ENCODE results near the gene LIMK2. TPM values are rescaled to one million over a fixed set of nuclear protein-coding genes. Genes with fewer than 3 reads are reported as not detected.
A peak's percentile ranks its signal among the peaks of the same experiment; 100 is the strongest.

LIMK2 gene
- polyA plus RNA-seq, 1 donor from 2014 or later: 44.2 TPM

GRCh38 chr22:31206896-31207687 is 5.0 kb upstream of the LIMK2 start:
- H3K9me2 ChIP-seq (ENCODE audit: insufficient read depth, low read length): no peaks in the 10 kb centered on the region
- no peak overlapping the region for H2AFZ ChIP-seq (ENCODE audit: low read depth, low read length)
- no peaks in the 10 kb centered on the region for H3K79me2 ChIP-seq (replicated peaks; ENCODE audit: insufficient read depth, low read length)
- H3K4me3 ChIP-seq (ENCODE audit: low read length): no peak overlapping the region
- H3K9me3 ChIP-seq (ENCODE audit: low read length): no peaks in the 10 kb centered on the region
- H3K4me2 ChIP-seq (ENCODE audit: low read length): no peak overlapping the region
- H3K36me3 ChIP-seq (ENCODE audit: insufficient read depth, low read length): no peaks in the 10 kb centered on the region
- no peak overlapping the region for H3K9ac ChIP-seq (ENCODE audit: low read length)
- H3K27me3 ChIP-seq (ENCODE audit: insufficient read depth, low read depth, low read length): no peaks in the 10 kb centered on the region
- no peaks in the 10 kb centered on the region for H4K20me1 ChIP-seq (ENCODE audit: insufficient read depth)
- no peaks in the 10 kb centered on the region for H3F3A ChIP-seq (ENCODE audit: insufficient read depth, low read length, poor library complexity, severe bottlenecking)
- TF ChIP-seq EP300 (conservative IDR thresholded peaks at IDR 0.05; ENCODE audit: poor library complexity, severe bottlenecking): peak; percentile 100
- TF ChIP-seq TAF1 (IDR thresholded peaks at IDR 0.05; ENCODE audit: low read depth): no peak
- no peak for TF ChIP-seq RAD21 (conservative IDR thresholded peaks at IDR 0.05)
- no peak for TF ChIP-seq EZH2 (IDR thresholded peaks at IDR 0.05; ENCODE audit: borderline replicate concordance, insufficient read depth, low read length, poor library complexity, severe bottlenecking)
- TF ChIP-seq CTCF (IDR thresholded peaks at IDR 0.05; ENCODE audit: poor library complexity, severe bottlenecking): no peak
- TF ChIP-seq REST (IDR thresholded peaks at IDR 0.05; ENCODE audit: borderline replicate concordance): peak; percentile 29
- TF ChIP-seq MXI1 (conservative IDR thresholded peaks at IDR 0.05; ENCODE audit: poor library complexity, severe bottlenecking): no peak
- no peak for TF ChIP-seq SMC3 (conservative IDR thresholded peaks at IDR 0.05; ENCODE audit: poor library complexity)
- TF ChIP-seq POLR2AphosphoS5 (IDR thresholded peaks at IDR 0.05): peak; percentile 98
- H3K27ac ChIP-seq (ENCODE audit: low read length): no peak overlapping the region

DNA sequence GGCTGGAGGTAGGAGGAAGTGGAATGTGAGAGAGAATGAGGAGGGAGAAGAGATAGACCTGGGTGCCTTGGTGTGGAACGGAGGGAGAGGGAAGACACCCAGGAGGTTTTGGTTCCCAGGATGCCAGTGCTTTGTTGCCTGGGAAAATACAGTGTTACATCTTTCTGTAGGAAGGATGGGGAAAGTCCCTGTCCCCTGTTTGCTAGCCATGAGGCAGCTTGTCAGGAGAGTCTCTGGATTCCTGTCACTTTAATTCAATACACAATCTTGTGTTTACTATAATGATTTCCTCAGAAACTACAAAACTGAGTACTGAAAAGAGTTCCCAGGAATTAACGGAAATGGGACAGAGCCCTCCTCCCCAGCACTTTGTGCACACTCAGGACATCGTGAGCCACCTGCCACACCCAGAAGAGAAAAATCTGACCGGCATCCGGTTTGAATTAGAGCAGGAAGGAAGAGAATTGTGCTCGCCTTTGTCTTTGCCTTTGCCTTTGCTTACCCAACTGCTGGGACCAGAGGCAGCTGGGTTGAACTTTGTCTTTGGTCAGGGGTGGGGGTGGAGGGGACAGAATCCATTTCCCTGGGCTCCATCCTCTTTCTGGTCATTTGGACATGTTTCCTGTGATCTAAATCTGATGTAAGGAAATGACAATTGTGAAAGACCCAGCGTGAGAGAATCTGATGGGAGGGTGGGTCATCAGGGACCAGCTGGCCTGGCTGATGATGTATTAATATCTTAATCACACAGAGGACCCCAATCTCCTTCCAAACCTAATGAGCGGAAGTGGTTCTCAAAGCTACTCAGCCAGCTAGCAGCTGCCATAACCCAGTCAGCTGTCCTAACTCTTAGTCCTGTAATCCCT is 1.3 kb upstream of the LIMK2 start:
- no peak overlapping the region for H3K4me2 ChIP-seq (ENCODE audit: low read length)
- no peaks in the 10 kb centered on the region for H3K9me2 ChIP-seq (ENCODE audit: insufficient read depth, low read length)
- no peak overlapping the region for H2AFZ ChIP-seq (ENCODE audit: low read depth, low read length)
- no peaks in the 10 kb centered on the region for H3K27me3 ChIP-seq (ENCODE audit: insufficient read depth, low read depth, low read length)
- H3K9ac ChIP-seq (ENCODE audit: low read length): no peak overlapping the region
- H3F3A ChIP-seq (ENCODE audit: insufficient read depth, low read length, poor library complexity, severe bottlenecking): no peaks in the 10 kb centered on the region
- no peak overlapping the region for H3K27ac ChIP-seq (ENCODE audit: low read length)
- H3K79me2 ChIP-seq (replicated peaks; ENCODE audit: insufficient read depth, low read length): peaks cover 3% of the 10 kb centered on the region
- no peaks in the 10 kb centered on the region for H3K9me3 ChIP-seq (ENCODE audit: low read length)
- TF ChIP-seq EZH2 (IDR thresholded peaks at IDR 0.05; ENCODE audit: borderline replicate concordance, insufficient read depth, low read length, poor library complexity, severe bottlenecking) (no peak), EP300 (conservative IDR thresholded peaks at IDR 0.05; ENCODE audit: poor library complexity, severe bottlenecking) (no peak), MXI1 (conservative IDR thresholded peaks at IDR 0.05; ENCODE audit: poor library complexity, severe bottlenecking) (no peak), POLR2AphosphoS5 (IDR thresholded peaks at IDR 0.05) (no peak), CTCF (IDR thresholded peaks at IDR 0.05; ENCODE audit: poor library complexity, severe bottlenecking) (no peak), RAD21 (conservative IDR thresholded peaks at IDR 0.05) (no peak), REST (IDR thresholded peaks at IDR 0.05; ENCODE audit: borderline replicate concordance) (no peak), TAF1 (IDR thresholded peaks at IDR 0.05; ENCODE audit: low read depth) (no peak), SMC3 (conservative IDR thresholded peaks at IDR 0.05; ENCODE audit: poor library complexity) (no peak)
- no peaks in the 10 kb centered on the region for H4K20me1 ChIP-seq (ENCODE audit: insufficient read depth)
- no peaks in the 10 kb centered on the region for H3K36me3 ChIP-seq (ENCODE audit: insufficient read depth, low read length)
- H3K4me3 ChIP-seq (ENCODE audit: low read length): no peak overlapping the region

Measured in neural cell (in vitro differentiated cells).